ENCODE data around the gene LCOR. TPM values are rescaled to one million over a fixed set of nuclear protein-coding genes. Genes with fewer than 3 reads are reported as not detected.
A peak's percentile ranks its signal among the peaks of the same experiment; 100 is the strongest.

Gene LCOR
- total RNA-seq, 4 donors from 2014 or later: 22.3 to 220 (median 38.5) TPM

- TF ChIP-seq POLR2AphosphoS5 (IDR thresholded peaks at IDR 0.05): no peak
- peak; percentile 36 to 47 (median 42) for TF ChIP-seq CTCF (IDR thresholded peaks at IDR 0.05)
- no peak for TF ChIP-seq EP300 (IDR thresholded peaks at IDR 0.05)
- H3K36me3 ChIP-seq: peaks cover 0 to 21% of the 10 kb centered on the region in 2 donors
- no peak overlapping the region for H3K4me3 ChIP-seq
- H3K4me1 ChIP-seq: peaks cover 0 to 64% (median 3%) of the 10 kb centered on the region in 3 donors
- ATAC-seq: no peak
- H3K27me3 ChIP-seq: no peaks in the 10 kb centered on the region
- H3K9me3 ChIP-seq: no peaks in the 10 kb centered on the region
- no peak overlapping the region for H3K27ac ChIP-seq
- 83 to 93% methylated on average over 9 to 13 of the region's 13 CpGs for WGBS, 2 donors (ENCODE audit: low coverage in 1 of 2)
Observed at GRCh38 chr10:96910488-96911395, 78.6 kb downstream of the LCOR start.

GRCh38 chr10:96912405-96912804 lies 80.3 kb downstream of the LCOR start:
- Histone ChIP-seq H3K4me3 (no peak overlapping the region), H3K27me3 (no peaks in the 10 kb centered on the region), H3K36me3 (peaks cover 0 to 29% of the 10 kb centered on the region in 2 donors), H3K27ac (no peak overlapping the region), H3K4me1 (peaks cover 0 to 48% (median 3%) of the 10 kb centered on the region in 3 donors), H3K9me3 (no peaks in the 10 kb centered on the region)
- TF ChIP-seq EP300 (IDR thresholded peaks at IDR 0.05): no peak
- TF ChIP-seq POLR2AphosphoS5 (IDR thresholded peaks at IDR 0.05): no peak
- no peak for TF ChIP-seq CTCF (IDR thresholded peaks at IDR 0.05)
- TF ChIP-seq POLR2A (IDR thresholded peaks at IDR 0.05): no peak
- ATAC-seq: no peak
- WGBS, 2 donors (ENCODE audit: low coverage in 1 of 2): 60 to 63% methylated on average over 3 of the region's 3 CpGs

GRCh38 chr10:96913906-96914305 lies 81.8 kb downstream of the LCOR start:
- H3K9me3 ChIP-seq: no peaks in the 10 kb centered on the region
- H3K27ac ChIP-seq: no peak overlapping the region
- WGBS, 2 donors (ENCODE audit: low coverage in 1 of 2): 90 to 95% methylated on average over 2 to 3 of the region's 5 CpGs
- TF ChIP-seq POLR2AphosphoS5 (IDR thresholded peaks at IDR 0.05): no peak
- TF ChIP-seq EP300 (IDR thresholded peaks at IDR 0.05): no peak
- TF ChIP-seq CTCF (IDR thresholded peaks at IDR 0.05): no peak
- TF ChIP-seq POLR2A (IDR thresholded peaks at IDR 0.05): no peak
- H3K4me1 ChIP-seq: peaks cover 0 to 41% (median 3%) of the 10 kb centered on the region in 3 donors
- H3K36me3 ChIP-seq: peaks cover 0 to 29% of the 10 kb centered on the region in 2 donors
- no peak for ATAC-seq
- H3K4me3 ChIP-seq: no peak overlapping the region
- H3K27me3 ChIP-seq: no peaks in the 10 kb centered on the region

- WGBS, 2 donors (ENCODE audit: low coverage in 1 of 2): 88 to 93% methylated on average over 4 to 5 of the region's 5 CpGs
- Histone ChIP-seq H3K4me1 (peaks cover 0 to 11% (median 0%) of the 10 kb centered on the region in 3 donors), H3K4me3 (no peak overlapping the region), H3K36me3 (peaks cover 0 to 29% of the 10 kb centered on the region in 2 donors), H3K9me3 (no peaks in the 10 kb centered on the region), H3K27me3 (no peaks in the 10 kb centered on the region), H3K27ac (no peak overlapping the region)
- TF ChIP-seq CTCF (IDR thresholded peaks at IDR 0.05) (no peak), EP300 (IDR thresholded peaks at IDR 0.05) (no peak), POLR2AphosphoS5 (IDR thresholded peaks at IDR 0.05) (no peak), POLR2A (IDR thresholded peaks at IDR 0.05) (no peak)
- no peak for ATAC-seq
Observed at GRCh38 chr10:96917628-96918027, 85.5 kb downstream of the LCOR start.
